GM19324 (cell line): ENCODE data around the gene RAD51B.
"Not testable (repeated sequence)": the region's sequence is repeated elsewhere in the genome, so short reads cannot be mapped to it uniquely, and the experiment has no call there.

Experiments used
- ATAC-seq: cut with Tn5 transposase; IDR thresholded peaks from one replicate; pipeline ENCODE4 v1.9.1; 2021; ENCODE audit warnings: mild to moderate bottlenecking, moderate library complexity; ENCODE audit not compliant: unreplicated experiment, low FRiP score

RAD51B gene

DNA sequence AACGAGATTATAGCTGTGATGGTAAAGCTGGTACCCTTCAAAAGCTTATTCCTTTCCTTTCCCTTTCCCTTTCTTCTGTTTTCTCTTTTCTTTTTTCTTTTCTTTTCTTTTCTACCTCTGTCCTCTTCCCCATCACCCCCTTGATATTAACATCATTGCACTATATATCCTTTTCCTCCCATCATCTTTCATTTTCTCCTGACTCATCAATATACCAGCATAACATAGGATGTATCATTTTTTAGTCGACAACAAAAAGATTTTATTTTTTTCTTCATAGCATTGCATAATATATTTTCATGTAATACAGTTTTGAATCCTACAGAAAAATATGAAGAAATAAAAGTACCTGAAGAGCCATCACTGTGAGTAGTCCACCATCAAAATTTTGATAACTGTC, 230.6 kb downstream of the RAD51B start:
- no peak for ATAC-seq

DNA sequence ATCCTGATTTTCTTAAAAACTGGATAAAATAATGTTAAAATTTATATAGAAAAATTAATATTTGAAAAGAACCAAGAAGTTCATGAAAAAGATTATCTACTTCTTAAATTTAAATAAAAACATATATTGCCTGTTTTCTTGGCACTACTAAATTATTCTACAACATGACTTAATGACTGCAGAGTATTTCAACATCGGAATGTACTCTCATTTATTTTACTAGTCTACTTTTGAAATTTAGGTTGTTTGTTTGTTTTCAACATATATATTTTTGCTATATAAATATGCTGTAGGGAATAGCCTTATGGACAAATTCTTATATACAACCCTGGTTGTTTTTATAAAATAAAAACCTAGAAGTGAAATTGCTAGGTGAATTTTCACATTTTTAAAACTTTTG, 231.6 kb downstream of the RAD51B start:
- ATAC-seq: no peak

DNA sequence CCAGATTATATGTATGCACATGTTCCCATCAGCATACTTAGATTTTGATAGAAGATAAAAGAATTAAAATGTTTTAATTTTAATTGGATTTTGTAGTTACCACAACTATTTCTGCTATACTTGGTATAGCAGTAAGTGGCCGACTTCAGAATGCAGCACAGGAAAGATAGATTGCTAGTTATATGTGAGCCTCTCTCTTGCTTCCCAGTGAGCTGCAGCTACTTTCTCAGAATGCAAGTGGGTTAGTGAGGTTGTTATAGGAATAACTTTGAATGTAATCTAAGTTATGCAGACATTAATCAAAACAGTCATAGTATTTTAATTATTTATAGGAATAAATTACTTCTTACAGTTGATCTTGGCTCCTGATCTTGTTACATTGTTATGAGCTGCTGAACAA, 240.6 kb downstream of the RAD51B start:
- ATAC-seq: no peak

DNA sequence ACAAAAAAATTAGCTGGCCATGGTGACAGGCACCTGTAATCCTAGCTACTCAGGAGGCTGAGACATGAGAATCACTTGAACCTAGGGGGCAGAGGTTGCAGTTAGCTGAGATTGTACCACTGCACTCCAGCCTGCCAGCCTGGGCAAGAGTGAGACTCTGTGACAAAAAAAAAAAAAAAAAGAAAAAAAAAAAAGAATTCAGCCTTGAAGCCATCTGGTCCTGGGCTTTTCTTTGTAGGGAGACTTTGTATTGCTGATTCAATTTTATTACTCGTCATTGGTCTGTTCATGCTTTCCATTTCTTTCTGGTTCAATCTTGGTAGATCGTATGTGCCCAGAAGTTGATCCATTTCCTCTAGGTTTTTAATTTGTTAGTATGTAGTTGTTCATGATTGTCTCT, 243.1 kb downstream of the RAD51B start:
- ATAC-seq: no peak

DNA sequence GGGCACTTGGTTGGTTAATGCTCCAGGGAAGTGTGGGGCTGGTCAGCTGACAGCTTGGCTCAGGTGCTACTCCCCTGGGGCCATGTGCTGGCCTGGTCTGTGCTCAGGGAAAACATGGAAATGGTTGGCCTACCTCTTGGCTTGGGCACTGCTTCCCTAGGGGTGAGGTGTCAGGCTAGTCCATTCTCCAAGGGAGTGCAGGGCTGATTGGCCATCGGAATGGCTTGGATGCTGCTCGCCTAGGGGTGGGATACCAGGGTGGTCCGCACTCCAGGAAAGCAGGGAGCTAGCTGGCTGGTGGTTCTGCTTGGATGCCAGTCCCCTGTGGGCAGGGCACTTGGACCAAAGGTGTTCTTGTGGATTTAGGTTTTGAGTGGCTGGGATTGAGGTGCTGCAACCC, 245.7 kb downstream of the RAD51B start:
- no peak for ATAC-seq

DNA sequence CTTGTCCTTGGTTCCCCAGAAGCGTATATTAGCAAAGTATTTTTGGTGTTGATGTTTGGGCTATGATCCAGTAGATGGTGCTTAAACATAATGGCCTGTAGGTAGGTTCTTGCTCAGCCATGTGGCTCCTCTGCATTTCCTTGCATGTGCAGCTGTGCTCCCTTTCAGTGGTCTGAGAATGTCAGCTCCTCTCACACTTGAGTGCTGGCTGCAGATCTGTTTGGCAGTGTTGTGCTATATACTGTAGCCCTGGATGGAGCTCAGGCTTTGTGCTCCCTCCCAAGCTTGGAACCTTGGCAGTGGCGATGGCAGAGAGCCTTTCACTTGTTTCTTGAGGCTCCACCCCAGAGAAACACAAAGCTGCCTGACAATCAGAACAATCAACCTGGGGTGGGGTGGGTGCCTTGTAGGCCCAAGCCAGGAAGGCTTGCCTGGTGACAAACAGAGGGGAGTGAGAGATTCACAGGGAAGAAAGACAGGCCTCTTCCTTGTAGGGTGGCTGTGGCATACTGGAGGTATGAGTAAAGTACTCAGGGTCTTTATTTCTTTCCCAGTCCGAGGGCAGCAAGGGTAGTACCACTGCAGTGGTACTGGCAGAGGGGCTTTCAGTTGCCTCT, 255.3 kb downstream of the RAD51B start:
- no peak for ATAC-seq

DNA sequence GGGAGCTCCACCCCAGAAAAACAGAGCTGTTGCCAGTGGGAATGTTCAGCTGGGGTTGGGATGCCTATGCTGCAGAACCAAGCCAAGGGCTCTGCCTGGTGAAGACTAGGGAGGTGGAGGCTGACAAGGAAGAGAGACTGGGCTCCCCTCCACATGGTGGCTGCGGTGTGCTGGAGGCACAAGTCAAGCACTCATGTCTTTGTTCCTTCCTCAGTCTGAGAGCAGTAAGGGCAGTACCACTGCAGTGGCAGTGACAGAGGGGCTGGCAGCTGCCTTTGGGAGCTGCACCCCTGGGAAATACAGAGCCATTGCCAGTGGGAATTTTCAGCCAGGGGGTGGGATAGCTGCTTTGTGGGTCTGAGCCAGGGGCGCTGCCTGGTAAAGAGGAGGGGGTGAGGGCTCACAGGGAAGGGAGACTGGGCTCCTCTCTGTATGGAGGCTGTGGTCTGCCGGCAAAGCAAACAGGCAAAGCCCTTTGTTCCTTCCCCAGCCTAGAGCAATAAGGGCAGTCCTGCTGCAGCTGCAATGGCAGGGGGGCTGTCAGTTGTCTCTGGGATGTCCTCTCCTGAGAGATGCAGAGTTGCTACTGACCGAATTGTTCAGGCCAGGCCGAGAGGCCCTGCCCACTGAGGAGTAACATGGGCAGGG, 255.9 kb downstream of the RAD51B start:
- no peak for ATAC-seq

DNA sequence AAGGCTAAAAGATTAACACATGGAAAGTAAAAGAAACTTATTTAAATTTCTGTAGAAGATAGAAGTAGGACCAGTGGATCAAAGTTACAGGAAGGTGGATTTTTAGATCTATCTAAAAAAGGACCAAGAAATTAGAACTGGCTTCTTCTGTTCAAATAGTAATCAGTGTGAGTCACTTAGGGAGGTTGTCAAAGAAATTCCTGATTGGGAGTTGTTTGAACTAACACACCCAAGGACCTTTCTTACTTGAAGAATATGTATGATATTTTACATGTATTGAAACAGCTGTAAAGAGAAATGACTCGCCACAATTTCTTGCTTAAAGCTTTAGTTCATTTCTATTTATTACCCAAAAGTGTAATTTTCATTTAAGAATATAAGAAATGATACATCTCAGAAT, 256.9 kb downstream of the RAD51B start:
- no peak for ATAC-seq

DNA sequence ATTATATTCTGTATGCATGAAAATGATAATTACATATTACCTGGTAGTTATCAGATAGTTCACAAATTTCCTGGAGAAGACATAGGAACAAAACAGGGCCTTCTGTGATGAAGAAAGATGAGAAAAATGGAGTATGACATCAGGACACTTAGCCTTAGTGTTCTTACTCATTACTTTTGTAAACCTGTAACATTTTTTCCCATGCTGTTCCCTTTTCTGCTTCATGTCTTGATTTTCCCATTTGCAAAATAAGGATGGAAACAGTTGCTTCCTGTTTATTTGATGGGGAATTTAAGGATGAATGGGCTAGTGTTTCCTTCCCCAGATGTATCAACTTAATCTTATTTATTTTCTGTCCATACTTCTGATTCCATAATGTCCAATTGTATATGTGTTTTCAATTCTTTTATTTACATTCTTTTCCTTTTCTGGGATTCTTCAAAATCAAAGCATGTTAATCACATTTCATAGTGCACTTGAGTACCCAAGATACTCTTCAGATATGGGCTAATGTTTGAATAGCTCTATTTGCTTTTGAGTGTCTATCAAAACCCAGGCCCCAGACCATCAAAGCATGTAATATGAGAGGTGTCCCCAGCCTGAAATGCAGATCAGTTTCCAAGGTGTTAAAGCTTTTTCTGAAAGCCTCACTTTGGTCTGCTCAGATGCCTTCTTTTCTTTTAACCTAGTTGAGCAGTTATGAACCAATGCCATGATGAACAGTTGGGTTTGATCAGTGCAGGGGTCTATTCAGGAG, 260.5 kb downstream of the RAD51B start:
- no peak for ATAC-seq

DNA sequence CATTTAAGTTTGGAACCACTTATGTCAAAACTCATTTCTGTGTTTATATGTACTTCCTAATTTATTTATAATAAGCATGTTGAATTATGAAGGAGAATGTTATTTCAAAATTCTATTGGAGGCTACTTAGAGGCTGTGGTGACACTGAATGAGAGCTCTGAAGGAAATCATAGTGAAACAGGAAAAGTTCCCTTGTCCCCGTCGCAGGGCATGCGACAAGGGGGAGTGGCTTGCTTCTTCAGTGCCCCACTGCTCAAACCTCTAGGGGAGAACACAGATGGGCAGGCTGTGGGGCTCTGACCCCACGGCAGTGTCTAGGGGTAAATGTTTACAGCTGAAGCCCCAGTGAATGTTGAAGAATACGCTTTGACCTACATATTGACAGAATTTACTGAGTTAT, 261.9 kb downstream of the RAD51B start:
- ATAC-seq: no peak

DNA sequence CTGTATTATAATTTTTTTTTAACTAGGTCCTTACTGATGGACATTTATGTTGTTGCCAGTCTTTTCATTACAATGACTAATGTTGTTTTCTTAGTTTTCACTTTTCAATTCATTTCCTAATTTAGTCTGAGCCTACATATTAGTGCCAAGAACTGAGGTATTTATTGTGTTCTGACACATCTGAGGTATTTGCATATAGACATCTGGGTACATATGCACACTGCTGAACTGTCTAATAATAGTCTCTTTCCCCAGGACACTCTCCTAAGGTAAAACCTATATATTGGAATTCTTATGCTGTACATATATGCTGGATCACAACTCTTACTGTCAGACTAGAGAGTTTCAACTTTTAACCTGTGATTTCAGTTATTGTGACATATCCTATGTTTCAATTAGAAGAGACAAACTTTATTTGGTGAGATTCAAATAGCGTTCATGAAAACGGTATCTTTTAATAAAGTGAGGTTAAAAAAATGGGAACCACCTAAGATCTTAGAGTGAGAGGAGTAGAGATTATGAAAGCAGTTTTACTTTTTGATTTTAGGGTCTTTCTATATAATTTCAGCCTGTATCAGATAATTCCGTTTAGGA, 263.2 kb downstream of the RAD51B start:
- ATAC-seq: no peak

DNA sequence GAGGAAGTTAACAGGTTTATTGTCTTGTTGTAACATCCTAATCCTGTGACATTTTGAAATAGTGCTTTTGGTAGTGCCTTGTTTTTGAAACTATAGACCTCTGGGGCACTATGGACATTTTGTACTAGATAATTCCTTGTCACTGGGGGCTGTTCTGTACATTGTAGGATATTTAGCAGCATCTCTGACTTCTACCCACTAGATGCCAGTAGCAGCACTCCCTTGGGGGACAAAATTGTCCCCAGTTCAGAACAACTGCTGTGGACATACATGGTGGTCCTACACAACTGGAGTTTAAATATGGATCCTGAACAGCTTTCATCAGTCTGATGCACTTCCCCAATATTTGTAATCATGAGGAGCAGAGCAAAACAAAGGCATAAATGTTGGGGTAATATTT, 264.7 kb downstream of the RAD51B start:
- ATAC-seq: no peak

DNA sequence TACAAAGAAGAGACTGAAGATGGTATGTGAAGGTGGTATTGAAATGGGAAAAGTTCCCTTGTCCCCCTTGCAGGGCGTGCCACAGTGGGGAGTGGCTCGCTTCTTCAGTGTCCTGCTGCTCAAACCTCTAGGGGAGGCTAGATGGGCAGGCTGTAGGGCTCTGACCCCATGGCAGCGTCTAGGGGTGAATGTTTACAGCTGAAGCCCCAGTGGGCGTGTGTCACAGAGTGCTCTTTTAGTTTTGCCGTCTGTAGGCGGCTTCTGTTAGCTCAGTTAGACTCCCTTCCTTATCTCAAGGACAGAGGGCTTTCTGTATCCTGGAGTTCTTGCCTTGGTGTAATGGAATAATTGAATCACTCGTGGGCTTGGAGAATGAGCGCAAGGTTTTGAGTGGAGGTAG, 266.2 kb downstream of the RAD51B start:
- no peak for ATAC-seq

DNA sequence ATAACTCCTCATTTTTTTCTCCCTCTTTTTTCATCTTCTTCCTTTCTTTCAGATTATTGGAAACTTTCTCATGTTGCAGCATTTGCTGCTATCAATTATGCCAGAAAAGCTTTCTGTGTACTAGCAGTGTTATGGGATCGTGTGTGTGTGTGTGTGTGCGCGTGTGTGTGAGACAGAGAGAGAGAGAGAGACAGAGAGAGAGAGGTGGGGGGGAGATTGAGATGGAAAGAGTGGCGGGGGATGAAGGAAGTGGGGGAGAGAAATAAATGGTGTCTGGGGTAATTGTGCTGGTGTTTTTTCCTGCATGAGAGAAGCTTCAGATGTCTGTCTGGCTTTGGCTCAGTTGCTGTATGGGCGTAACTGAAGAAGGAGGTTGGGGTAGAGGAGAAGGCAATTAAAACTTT, 268.9 kb downstream of the RAD51B start:
- no peak for ATAC-seq

DNA sequence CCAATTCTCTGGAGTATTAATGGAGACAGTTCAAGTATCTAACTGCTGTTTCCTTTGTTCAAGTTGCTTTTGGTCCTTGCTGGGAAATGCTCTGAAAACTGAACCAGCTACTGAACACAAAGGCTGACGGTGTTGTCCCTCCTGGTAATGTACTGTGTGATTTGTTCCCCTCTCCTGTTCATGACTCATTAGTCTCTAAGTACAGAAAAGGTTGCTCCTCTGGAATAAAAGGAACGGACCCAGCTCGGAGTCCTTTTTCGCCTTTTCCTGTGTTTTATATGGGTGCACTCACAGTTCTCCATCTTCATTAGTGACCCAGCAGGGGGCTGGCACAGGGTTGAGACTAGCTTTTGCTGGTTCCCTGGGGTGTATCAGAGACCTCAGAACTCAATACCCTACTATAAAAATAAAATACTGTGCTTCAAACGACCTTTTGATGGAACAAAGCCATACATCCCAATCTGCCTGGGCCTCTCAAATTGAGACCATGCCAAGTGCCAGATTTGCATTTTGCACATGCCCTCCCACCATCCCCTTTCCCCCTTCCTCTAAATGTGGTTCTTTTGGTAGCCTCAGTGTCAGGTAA, 269.7 kb downstream of the RAD51B start:
- no peak for ATAC-seq

DNA sequence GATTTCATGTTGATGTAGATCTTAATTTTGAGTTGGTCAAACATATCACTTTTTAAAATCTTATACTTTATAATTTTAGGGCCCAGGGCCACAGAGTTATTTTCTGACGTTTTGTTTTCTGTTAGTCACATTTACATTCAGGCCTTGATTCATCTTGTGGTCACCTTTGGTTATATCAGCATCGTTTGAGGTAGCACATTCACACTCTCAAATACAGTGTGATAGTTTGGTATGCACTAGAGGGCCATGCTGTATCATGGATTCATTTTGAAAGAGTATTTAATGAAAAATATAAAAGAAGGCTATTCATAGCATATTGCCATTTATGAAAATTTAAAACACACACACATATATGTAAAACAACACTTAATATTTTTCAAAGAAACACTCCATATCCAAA, 274.6 kb downstream of the RAD51B start:
- no peak for ATAC-seq

DNA sequence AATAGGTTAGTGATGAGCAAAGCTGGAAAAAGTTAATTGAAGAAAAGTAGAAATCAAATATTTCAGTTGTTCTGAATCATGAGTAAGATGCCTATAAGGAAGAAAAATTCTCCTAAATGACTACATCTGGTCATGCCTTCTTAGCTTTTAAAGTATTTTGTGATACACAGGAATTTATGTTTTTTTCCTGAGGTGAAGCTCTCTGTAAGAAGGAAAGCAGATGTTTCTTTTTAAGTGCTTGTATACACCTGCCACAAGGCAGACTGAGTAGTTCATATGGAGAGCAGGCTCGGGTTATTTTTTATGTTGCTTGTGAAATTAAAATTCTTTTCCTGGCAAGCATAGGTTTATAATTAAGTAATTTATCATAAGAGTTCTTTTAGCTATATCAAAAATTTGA, 275.2 kb downstream of the RAD51B start:
- ATAC-seq: no peak

DNA sequence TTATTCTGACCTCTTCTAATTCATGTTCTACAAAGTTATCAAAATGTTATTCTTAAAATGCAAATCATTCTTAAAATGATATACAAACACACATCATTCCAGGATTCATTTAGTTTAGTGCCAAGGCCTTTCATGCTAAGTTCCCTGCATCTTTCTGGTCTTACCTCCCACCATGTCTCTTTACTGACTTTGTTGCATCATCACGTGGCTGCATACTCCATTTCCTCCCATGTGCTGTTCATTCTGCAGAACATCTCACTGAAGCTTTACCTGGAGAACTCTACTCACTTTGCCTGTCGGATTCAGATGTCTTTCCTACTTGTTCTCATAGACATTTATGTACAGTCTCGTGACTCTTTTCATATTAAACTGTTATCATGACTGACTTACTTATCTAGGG, 278.1 kb downstream of the RAD51B start:
- no peak for ATAC-seq

DNA sequence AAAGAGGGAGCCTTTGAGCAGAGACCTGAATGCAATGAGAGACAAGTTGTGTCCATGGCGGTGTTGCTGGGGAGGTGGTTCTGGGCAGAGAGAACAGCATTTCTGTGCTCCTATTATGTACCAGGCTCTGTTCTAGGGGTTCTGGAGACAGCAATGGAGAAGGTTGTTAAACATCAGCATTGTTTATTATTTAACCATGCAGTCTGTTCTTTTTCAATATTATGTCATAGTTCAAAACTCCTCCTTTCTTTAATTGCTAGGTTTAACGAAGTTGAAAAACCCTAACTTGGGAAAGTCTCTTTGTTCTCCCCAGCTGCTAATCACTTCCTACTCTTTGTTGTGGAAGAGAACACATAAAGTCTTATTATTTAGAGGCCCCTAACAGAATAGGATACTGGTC, 279.3 kb downstream of the RAD51B start:
- no peak for ATAC-seq

DNA sequence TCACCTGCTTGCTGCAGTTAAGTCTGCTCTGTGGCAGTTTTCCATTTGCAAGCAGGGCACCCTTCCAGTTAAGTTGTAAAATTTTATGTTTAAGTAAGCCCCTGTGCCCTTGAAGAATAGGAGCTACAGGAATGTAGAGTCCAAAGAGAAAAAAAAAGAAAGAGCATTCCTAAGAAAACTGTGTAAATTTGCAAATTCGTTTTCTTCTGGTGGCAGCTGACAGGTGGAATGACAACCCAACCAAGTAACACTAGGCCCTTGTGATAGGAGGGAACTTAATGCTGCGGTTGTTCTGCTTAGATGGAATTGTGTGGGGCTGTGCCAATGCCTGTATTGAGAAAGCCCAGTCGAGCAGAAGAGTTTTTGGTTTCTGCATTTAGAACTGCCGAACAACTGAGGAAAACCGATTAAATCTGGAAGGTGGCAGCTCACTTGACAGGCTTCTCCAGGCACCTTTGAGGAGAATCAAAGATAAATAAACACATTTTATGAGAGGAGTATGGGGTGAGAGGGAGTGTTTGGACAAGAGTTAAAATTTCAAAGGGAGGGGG, 280.0 kb downstream of the RAD51B start:
- ATAC-seq: no peak

DNA sequence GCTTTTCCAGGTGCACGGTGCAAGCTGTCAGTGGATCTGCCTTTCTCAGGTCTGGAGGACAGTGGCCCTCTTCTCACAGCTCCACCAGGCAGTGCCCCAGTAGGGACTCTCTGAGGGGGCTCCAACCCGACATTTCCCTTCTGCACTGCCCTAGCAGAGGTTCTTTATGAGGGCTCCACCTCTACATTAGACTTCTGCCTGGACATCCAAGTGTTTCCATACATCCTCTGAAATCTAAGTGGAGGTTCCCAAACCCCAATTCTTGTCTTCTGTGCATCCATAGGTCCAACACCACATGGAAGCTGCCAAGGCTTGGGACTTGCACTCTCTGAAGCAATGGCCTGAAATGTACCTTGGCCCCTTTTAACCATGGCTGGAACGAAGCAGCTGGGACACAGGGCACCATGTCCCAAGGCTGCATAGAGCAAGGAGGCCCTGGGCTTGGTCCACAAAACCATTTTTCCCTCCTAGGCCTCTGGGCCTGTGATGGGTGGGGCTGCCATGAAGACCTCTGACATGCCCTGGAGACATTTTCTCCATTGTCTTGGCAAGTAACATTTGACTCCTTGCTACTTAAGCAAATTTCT, 282.2 kb downstream of the RAD51B start:
- not testable (repeated sequence) for ATAC-seq
